ENCODE results near the gene TRMT10C. TPM values are rescaled to one million over a fixed set of nuclear protein-coding genes. Genes with fewer than 3 reads are reported as not detected.

TRMT10C gene
- total RNA-seq, 2 donors from 2014 or later = 41.4 to 41.8 TPM

DNA sequence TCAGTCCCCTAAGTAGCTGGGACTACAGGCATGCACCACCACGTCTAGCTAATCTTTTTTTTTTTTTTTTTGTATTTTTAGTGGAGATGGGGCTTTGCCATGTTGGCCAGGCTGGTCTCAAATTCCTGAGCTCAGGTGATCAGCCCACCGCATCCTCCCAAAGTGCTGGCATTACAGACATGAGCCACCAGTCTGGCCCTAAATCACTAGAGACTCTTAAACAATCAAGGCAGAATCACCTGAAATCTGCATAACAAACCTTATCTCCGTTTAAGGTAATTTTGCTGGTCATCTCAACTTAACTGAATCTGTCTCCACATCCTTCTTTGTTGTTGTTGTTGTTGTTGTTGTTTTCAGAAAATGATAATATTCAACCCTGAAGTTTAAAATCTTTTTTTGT, 5.6 kb upstream of the TRMT10C start:
- peaks cover 35% of the 10 kb centered on the region for H3K27me3 ChIP-seq (ENCODE audit: control insufficient read depth, insufficient read depth, low read length, poor library complexity, severe bottlenecking)
- no peaks in the 10 kb centered on the region for H3K27me3 Mint-ChIP-seq (ENCODE audit: insufficient read depth)
- H3K36me3 ChIP-seq (ENCODE audit: control insufficient read depth, insufficient read depth, low read length) = no peaks in the 10 kb centered on the region
- no peaks in the 10 kb centered on the region for H3K4me1 ChIP-seq (ENCODE audit: control insufficient read depth, insufficient read depth, low read length)
- no peak overlapping the region for H3K27ac ChIP-seq (ENCODE audit: low read depth, low read length)
- WGBS, 2 experiments (ENCODE audit: insufficient coverage in 1 of 2, insufficient read length in 1 of 2) = 71 to 100% methylated on average over 1 to 2 of the region's 3 CpGs
- no peak overlapping the region for H3K27ac Mint-ChIP-seq
- no peaks in the 10 kb centered on the region for H3K4me1 Mint-ChIP-seq
- peaks cover 11% of the 10 kb centered on the region for H3K36me3 Mint-ChIP-seq (ENCODE audit: low read depth)
- H3K9me3 Mint-ChIP-seq = peaks cover 36% of the 10 kb centered on the region
- DNase-seq = no peak
- no peak overlapping the region for H3K9ac ChIP-seq (ENCODE audit: extremely low read depth, low read length, poor library complexity, severe bottlenecking)
- no peak overlapping the region for H3K4me3 Mint-ChIP-seq
- H3K9me3 ChIP-seq (ENCODE audit: control insufficient read depth, low read length) = no peaks in the 10 kb centered on the region
- TF ChIP-seq, protein P1, sequence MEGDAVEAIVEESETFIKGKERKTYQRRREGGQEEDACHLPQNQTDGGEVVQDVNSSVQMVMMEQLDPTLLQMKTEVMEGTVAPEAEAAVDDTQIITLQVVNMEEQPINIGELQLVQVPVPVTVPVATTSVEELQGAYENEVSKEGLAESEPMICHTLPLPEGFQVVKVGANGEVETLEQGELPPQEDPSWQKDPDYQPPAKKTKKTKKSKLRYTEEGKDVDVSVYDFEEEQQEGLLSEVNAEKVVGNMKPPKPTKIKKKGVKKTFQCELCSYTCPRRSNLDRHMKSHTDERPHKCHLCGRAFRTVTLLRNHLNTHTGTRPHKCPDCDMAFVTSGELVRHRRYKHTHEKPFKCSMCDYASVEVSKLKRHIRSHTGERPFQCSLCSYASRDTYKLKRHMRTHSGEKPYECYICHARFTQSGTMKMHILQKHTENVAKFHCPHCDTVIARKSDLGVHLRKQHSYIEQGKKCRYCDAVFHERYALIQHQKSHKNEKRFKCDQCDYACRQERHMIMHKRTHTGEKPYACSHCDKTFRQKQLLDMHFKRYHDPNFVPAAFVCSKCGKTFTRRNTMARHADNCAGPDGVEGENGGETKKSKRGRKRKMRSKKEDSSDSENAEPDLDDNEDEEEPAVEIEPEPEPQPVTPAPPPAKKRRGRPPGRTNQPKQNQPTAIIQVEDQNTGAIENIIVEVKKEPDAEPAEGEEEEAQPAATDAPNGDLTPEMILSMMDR (conservative IDR thresholded peaks at IDR 0.05) = no peak
- no peak overlapping the region for H3K4me3 ChIP-seq (ENCODE audit: low read length)

DNA sequence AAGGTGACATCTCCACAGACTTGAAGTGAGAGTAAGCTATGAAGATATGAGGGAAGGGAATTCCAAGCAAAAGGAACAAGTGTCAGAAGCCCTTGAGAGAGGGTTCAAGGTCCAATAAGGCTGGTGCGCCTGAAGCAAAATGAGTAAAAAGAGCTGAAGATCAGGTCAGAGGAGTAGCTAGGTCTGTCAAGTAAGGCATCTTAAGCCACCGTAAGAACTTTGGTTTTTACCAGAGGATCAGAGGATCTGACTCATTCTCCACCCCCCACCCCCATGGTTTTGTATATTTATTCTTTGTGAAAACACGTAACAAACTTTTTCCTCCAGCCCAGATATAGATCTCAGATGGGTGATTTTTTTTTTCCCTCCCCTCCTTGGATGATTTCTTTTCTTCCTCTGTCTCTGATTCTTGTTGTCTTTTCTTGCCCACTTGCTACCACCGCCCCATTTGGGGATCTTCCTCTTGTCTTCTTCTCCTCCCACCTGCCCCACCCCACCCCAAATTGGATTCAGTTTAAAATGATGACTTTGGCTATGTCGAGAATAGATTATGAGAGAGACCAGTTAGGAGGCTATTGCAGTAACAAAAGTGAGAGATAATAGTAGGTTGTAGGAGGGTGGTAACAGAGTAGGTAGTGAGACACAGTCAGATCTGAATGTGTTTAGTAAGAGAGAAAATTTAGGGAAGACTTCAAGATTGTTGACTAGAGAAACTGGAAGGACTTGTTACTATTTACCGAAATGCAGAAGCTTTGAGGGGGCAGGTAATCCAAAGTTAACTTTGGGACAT, 6.1 kb downstream of the TRMT10C start:
- Mint-ChIP-seq H3K27me3 (ENCODE audit: insufficient read depth) (no peaks in the 10 kb centered on the region), H3K27ac (no peak overlapping the region), H3K36me3 (ENCODE audit: low read depth) (peaks cover 37% of the 10 kb centered on the region), H3K4me3 (no peak overlapping the region), H3K4me1 (peaks cover 6% of the 10 kb centered on the region), H3K9me3 (no peaks in the 10 kb centered on the region)
- WGBS, 2 experiments (ENCODE audit: insufficient coverage in 1 of 2, insufficient read length in 1 of 2) = 86 to 97% methylated on average over 2 to 6 of the region's 6 CpGs
- Histone ChIP-seq H3K27ac (ENCODE audit: low read depth, low read length) (no peak overlapping the region), H3K9me3 (ENCODE audit: control insufficient read depth, low read length) (no peaks in the 10 kb centered on the region), H3K4me3 (ENCODE audit: low read length) (no peak overlapping the region), H3K4me1 (ENCODE audit: control insufficient read depth, insufficient read depth, low read length) (no peaks in the 10 kb centered on the region), H3K9ac (ENCODE audit: extremely low read depth, low read length, poor library complexity, severe bottlenecking) (no peak overlapping the region), H3K36me3 (ENCODE audit: control insufficient read depth, insufficient read depth, low read length) (peaks cover 51% of the 10 kb centered on the region), H3K27me3 (ENCODE audit: control insufficient read depth, insufficient read depth, low read length, poor library complexity, severe bottlenecking) (no peaks in the 10 kb centered on the region)
- TF ChIP-seq, protein P1 (conservative IDR thresholded peaks at IDR 0.05) = no peak
- no peak for DNase-seq

DNA sequence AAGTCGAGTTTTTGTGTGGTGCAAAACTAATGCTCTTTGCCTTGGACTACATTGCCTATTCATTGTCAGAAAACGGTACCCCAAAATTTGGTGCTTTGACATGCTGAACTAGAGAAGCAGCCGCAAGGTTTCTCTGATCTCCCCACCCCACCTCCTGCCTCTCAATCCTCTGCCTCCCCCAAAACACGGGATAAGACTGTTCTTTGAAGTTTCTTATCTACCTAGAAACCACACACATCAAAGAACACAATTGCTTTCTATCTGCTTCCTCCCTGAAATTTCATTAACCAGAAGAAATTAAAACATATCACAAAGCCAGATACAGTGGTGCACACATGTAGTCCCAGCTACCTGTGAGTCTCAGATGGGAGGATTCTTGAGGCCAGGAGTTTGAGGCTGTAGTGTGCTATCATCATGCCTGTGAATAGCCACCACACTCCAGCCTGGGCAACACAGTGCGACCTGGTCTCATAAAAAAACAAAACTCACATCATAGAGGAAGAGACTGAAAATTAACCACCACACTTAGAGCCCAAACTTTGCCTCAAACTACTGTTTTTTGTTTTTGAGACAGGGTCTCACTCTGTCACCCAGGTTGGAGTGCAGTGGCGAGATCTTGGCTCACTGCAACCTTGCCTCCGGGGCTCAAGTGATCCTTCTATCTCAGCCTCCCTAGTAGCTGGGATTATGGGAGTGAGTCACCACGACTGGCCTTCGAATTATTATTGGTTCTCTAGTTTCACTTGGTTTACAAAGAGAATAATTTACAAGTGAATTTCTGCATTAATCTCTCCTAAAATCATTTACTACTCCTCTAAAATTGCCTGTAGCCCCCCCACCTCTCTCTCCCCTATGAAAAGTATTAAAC, 9.6 kb downstream of the TRMT10C start:
- H3K36me3 Mint-ChIP-seq (ENCODE audit: low read depth) = peaks cover 16% of the 10 kb centered on the region
- H3K9me3 Mint-ChIP-seq = no peaks in the 10 kb centered on the region
- Histone ChIP-seq H3K4me3 (ENCODE audit: low read length) (no peak overlapping the region), H3K9ac (ENCODE audit: extremely low read depth, low read length, poor library complexity, severe bottlenecking) (no peak overlapping the region), H3K4me1 (ENCODE audit: control insufficient read depth, insufficient read depth, low read length) (no peaks in the 10 kb centered on the region), H3K27me3 (ENCODE audit: control insufficient read depth, insufficient read depth, low read length, poor library complexity, severe bottlenecking) (no peaks in the 10 kb centered on the region), H3K27ac (ENCODE audit: low read depth, low read length) (no peak overlapping the region), H3K36me3 (ENCODE audit: control insufficient read depth, insufficient read depth, low read length) (peaks cover 19% of the 10 kb centered on the region), H3K9me3 (ENCODE audit: control insufficient read depth, low read length) (no peaks in the 10 kb centered on the region)
- H3K27ac Mint-ChIP-seq = no peak overlapping the region
- no peaks in the 10 kb centered on the region for H3K27me3 Mint-ChIP-seq (ENCODE audit: insufficient read depth)
- 75 to 80% methylated on average over 7 to 9 of the region's 9 CpGs for WGBS, 2 experiments (ENCODE audit: insufficient coverage in 1 of 2, insufficient read length in 1 of 2)
- H3K4me3 Mint-ChIP-seq = no peak overlapping the region
- peaks cover 9% of the 10 kb centered on the region for H3K4me1 Mint-ChIP-seq
- DNase-seq = no peak
- TF ChIP-seq, protein P1 (conservative IDR thresholded peaks at IDR 0.05) = no peak
